ENCODE results near the gene ITSN2.
"Not testable (repeated sequence)": the region's sequence is repeated elsewhere in the genome, so short reads cannot be mapped to it uniquely, and the experiment has no call there.

ITSN2 gene

DNA sequence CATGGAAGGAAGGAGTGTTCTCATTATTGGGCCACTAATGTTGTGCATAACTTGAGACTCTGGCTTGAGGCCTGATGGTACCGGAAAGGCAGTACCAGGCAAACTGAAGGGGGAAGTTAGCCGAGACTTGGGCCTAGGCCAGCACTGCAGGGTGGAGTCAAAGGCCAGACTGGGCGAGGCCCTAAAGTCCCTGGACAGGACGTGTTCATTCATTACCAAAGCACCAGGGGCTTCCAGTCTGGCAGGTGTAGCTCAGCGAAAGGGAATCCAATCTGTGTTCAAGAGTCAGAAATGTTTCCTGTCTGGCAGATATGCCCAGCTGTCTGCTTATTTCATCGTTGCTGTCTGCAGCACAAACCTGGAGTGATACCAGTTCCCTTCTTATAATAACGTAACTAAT, 4.7 kb upstream of the ITSN2 start:
- in situ Hi-C loops (cut with MboI; ENCODE audit: low sequenced_read_pairs) = no loop called here

DNA sequence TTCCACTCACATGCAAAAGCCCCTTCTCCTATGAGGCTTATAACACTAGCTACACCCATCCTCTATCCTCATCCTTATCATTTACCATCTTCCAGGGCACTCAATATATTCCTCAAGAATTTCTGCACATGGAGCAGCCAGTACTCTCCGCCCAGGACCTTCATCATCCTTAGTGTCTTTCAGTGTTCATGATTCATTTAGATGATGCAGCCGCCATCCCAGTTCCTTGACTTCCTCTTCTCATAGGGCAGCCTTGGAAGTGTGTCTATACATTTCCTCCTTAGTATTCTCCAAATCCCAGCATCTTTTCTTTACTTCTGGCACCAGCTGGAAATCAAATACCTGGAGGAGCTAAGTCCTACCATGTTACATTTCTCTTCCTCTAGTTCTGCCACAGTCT, 3.0 kb upstream of the ITSN2 start:
- in situ Hi-C loops (cut with MboI; ENCODE audit: low sequenced_read_pairs) = no loop called here

DNA sequence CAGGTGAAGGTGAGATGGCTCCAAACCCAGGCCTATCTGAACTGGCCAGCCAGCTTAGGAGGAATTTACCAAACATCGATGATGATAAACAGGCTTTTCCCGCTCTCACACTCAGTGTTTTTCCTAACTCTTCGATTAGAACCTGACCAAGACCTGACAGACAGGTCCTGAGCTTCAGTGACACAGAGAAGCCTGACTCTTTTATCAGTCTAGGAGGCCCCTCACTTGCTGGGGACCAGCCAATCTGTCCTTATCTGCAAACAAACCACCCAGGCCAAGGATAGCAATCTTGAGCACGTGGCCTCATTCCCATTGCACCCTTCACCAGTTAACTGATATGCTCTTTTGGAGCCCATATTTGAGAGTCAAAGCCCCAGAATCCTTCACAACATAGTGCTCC, 1.9 kb upstream of the ITSN2 start:
- in situ Hi-C loops (cut with MboI; ENCODE audit: low sequenced_read_pairs) = no loop called here

DNA sequence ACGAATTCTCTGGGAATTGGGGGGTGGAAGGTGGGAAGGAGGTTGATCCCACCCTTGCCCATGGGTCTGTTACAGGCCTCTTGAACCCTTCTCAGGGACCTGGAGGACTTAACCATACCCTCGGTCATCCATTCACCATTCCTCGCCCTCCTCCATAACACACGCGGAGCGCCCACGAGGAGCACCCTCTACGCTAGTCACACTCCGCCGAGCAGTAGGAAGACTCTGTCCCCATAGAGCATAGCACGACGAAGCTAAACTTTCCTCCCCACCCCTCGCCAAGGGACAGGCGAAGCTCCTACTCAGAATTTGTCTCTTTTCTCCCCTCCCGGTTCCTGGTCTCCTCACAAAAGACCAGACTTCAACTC, 611 bp upstream of the ITSN2 start:
- in situ Hi-C loops (cut with MboI; ENCODE audit: low sequenced_read_pairs) = no loop called here

DNA sequence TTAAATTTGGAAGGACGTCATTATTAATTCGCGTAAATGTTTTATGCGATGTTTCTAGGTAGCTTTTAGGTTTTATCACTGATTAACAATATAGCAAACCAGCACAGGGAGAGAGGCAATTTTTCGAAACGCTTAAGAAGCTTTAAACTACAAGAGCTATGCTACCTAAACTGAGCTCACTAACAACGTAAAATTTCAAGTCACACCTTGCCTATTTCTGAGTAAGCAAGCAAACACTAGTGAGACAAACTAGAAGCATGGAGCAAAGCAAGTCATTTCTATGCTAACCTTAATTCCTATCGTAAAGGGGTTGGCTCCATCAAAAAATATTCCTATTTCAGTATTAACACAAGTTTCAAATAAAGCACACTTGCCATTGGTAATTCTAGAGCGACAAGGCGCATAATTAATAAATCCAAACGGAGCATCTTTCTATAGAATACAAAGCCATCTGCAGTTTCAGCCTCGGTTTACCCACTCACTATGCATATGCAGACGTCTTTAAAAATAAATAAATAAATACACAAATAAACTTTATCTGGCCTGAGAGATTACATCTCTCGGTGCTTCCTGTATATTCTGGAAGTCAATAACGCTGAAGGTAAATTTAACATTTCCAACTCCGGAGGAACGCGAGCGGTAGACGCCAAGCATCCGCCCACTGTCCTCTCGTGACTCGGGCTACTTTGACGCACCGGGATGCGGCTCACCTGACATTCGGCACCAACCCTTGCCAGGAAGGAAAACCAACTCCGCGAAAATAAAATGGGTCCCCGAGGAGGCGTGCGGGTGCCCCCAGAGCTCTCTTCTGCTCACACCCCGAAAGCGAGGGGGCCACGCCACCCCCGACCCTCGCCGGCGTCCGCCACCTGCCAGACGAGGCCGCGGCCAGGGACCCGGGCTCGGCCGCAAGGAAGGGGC, 947 bp downstream of the ITSN2 start:
- in situ Hi-C loops (cut with MboI; ENCODE audit: low sequenced_read_pairs) = no loop called here

DNA sequence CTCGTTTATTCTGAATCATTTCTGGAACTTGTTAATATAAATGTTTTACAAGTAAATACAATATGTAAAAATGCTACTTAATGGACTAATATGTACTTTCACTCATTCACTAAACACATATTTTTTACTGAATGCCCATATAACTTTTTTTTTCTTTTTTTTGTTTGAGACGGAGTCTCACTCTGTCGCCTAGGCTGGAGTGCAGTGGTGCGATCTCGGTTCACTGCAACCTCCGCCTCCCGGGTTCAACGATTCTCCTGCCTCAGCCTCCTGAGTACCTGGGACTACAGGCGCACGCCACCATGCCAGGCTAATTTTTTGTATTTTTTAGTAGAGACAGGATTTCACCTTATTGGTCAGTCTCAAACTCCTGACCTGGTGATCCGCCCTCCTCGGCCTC, 2.6 kb downstream of the ITSN2 start:
- in situ Hi-C loops (cut with MboI; ENCODE audit: low sequenced_read_pairs) = not testable (repeated sequence)

DNA sequence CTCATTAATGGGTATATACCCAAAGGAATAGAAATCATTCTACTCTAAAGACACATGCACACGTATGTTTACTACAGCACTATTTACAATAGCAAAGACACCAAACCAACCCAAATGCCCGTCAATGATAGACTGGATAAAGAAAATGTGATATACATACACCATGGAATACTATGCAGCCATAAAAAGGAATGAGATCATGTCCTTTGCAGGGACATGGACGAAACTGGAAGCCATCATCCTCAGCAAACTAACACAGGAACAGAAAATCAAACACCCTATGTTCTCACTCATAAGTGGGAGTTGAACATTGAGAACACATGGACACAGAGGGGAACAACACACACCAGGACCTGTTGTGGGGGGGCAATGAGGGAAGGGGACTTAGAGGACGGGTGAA, 3.2 kb downstream of the ITSN2 start:
- in situ Hi-C loops (cut with MboI; ENCODE audit: low sequenced_read_pairs) = not testable (repeated sequence)

DNA sequence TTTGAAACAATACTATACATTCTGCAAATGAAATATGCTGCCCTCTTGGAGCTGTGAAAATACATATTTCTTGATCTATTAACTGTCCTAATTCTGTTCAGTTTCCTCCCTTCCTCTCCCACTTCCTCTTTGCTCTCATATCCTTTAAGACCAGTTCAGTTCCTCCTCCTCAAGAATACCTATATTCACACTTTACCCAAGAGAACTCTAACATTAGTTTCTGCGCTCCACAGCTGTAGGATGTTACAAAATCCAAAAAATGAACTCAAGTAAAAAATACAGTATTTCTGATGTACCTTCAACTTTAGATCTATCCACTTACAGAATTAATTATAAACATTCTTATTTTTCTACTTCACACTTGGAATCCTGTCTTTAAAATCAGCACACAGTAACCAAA, 5.4 kb downstream of the ITSN2 start:
- in situ Hi-C loops (cut with MboI; ENCODE audit: low sequenced_read_pairs) = no loop called here

DNA sequence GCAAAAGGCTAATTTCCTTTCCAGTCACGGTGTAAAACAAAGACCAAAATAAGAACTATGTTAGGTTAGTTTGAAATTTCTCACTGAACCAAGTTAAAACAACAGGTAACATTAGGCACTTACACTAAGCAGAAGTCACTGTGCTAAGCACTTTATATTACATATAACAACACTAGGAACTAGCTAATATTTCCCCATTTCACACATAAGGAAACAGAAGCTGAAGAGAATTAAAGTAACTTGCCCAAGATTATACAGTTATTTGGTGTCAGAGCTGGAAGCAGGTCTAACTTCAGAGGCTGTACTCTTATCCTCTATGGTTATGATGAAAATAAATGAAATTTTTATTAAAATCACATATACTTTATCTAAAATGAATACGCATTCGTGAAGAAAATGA, 5.9 kb downstream of the ITSN2 start:
- in situ Hi-C loops (cut with MboI; ENCODE audit: low sequenced_read_pairs) = no loop called here

DNA sequence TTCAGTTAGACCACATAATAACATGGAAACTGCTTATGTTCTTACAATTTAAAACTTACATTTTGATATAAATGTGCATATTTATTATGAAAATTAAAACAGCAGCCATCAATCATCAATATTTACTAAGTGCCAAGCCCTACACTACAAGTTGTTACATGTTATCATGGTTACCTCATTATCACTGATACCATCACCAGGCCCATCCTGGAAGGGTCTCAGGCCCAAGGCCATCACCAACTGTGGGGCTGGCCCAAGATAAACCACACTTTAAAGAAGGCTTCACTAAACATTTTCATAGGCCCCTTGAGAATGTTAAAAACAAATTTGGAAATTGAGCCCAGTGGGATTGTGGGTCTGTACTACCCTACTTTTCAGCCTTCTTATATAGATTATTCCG, 6.4 kb downstream of the ITSN2 start:
- in situ Hi-C loops (cut with MboI; ENCODE audit: low sequenced_read_pairs) = no loop called here

DNA sequence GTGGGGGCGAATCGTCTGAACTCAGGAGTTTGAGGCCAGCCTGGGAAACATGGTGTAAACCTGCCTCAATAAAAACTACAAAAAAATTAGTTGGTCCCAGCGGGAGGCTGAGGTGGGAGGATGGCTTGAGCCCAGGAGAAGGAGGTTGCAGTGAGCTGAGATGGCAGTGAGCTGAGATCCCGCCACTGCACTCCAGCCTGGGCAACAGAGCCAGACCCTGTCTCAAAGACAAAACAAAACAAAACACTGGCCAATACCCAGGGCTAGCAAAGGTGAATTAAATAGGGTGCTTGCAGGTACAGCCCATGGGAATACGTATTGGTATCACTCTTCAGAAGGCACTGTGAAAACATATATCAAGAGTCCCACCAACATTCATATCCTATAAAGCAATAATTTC, 7.0 kb downstream of the ITSN2 start:
- in situ Hi-C loops (cut with MboI; ENCODE audit: low sequenced_read_pairs) = no loop called here

DNA sequence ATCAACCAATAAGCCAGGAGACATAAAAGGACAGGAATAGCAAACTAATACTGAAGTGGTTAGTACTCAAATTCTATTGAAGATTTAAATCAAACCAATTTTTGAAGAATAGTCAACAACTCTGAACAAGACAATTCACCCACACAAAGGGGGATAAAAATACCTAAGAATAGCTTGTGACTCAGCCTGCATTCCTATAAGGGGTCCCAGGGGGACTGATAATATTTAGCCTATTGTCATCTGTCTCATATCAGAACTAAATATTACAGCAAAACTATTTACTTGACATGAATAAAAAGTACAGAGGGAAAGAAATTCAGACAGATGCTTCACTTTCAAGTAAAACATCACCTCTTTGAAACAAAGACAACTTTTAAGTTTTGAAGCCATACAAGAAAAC, 7.7 kb downstream of the ITSN2 start:
- in situ Hi-C loops (cut with MboI; ENCODE audit: low sequenced_read_pairs) = no loop called here

DNA sequence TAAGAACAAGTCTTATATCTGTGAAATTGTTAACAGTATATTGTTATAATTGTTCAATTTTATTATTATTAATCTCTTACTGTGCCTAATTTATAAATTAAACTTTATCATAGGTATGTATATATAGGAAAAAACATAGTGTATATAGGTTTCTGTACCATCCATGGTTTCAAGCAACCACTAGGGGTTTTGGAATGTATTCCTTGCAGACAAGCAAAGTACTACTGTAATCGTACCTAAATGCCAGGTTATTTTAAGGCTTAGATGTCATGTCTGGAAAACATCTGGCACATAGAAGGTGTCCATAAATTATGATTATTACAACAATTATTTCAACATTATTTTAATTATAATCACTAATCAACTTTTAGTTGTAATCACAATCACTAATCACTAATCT, 8.4 kb downstream of the ITSN2 start:
- in situ Hi-C loops (cut with MboI; ENCODE audit: low sequenced_read_pairs) = no loop called here

DNA sequence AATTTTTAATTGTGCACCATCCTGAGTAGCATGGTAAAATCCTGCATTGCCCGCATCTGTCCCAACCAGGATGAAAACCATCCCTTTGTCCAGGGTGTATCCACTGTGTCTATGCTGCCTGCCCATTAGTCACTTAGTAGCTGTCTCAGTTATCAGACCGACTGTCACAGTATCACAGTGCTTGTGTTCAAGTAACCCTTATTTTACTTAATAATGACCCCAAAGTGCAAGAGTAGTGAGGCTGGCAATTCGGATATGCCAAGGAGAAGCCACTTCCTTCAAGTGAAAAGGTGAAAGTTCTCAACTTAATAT, 8.8 kb downstream of the ITSN2 start:
- in situ Hi-C loops (cut with MboI; ENCODE audit: low sequenced_read_pairs) = no loop called here

DNA sequence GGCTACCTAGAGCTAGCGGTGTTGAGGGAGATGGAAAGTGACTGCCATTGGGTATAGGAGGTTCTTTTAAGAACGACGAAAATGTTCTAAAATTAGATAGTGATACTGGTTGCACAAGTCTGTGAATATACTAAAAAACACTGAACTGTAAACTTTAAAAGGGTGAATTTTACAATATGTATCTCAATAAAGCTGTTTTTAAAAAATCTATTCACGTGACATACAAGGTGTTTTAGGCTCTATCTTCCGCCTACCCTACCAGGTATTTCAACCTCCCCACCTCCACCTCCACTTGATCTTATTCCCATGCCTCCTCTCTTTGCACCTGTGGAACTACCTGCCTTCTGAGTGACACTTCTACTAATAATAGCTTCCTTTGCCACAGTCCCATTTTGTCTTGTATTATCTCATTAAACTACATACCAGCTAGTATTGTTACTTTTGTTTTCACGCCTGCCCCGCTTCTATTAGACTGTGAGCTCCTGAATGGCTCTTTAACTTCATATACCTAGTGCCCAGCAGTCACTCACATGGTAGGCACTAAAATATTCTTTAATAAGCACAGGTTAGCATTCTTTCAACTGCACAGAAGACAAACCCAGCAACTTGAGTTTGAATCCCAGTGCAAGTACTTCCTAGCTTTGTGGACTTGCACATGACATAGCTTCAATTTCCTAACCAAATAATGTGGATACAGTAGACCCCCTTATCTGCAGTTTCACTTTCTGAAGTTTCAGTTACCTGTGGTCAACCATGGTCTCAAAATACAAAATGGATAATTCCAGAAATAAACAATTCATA, 9.3 kb downstream of the ITSN2 start:
- in situ Hi-C loops (cut with MboI; ENCODE audit: low sequenced_read_pairs) = no loop called here

DNA sequence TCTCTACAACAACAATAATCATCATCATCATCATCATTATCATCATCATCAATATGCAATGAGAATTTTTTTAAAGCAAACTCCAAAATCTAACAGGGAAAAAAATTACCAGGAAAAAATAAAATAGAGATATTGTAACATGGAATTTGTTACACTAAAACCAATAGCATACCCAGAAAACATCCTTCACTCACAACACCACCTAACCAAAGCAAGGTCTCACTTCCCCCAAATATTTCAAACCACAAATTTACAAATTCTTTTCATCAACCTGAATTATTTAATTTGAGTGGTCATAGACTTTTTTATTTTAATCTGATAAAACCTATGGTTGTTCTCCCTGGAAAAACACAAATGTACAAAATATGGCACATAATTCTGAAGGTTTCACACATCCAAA, 11.2 kb downstream of the ITSN2 start:
- in situ Hi-C loops (cut with MboI; ENCODE audit: low sequenced_read_pairs) = no loop called here

DNA sequence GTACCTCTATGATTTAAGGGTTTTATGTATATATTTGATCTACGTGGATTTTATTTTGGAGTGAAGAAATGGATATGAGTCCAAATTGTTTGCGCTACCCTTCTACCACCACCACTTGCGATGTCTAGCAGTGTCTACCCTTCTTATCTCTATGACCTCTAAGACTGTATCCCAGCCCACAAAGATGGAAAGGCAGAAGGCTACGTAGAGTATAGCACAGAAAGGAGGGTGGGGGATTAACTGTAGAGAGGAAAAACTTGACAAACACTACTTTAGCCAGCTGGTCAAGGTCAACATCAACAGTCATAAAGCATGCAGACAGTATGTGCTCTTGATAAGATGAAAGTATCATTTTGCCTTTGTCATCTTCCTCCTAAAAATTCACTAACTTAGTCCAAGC, 14.4 kb downstream of the ITSN2 start:
- in situ Hi-C loops (cut with MboI; ENCODE audit: low sequenced_read_pairs) = no loop called here

DNA sequence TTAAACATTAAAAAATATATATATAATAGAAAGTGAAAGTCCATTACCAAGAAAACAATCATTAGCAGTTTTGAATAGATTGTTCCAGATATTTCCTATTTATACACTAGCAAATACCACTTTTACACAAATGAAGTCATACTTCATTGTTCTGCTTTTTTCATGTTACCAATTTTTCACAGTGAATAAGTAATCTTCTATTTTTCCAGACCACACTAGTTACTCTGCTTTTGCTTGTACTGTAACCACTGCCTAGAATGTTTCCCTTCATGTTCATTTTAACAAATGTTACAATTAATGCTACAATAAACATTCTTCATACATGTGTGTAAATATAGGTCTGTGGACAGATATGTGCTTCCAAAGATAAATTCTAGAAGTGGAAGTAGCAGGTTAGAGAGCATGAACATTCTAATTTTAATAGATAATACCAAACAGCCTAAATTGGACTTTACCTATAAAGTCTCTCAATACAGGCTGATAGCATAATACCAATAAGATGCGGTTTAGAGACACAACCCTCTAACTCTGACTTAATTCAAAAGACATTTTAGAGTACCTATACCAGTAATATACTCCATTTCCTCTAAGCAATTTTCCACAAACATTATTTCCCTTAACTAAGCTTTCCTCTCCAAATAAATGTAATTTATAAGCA, 17.0 kb downstream of the ITSN2 start:
- in situ Hi-C loops (cut with MboI; ENCODE audit: low sequenced_read_pairs) = no loop called here

DNA sequence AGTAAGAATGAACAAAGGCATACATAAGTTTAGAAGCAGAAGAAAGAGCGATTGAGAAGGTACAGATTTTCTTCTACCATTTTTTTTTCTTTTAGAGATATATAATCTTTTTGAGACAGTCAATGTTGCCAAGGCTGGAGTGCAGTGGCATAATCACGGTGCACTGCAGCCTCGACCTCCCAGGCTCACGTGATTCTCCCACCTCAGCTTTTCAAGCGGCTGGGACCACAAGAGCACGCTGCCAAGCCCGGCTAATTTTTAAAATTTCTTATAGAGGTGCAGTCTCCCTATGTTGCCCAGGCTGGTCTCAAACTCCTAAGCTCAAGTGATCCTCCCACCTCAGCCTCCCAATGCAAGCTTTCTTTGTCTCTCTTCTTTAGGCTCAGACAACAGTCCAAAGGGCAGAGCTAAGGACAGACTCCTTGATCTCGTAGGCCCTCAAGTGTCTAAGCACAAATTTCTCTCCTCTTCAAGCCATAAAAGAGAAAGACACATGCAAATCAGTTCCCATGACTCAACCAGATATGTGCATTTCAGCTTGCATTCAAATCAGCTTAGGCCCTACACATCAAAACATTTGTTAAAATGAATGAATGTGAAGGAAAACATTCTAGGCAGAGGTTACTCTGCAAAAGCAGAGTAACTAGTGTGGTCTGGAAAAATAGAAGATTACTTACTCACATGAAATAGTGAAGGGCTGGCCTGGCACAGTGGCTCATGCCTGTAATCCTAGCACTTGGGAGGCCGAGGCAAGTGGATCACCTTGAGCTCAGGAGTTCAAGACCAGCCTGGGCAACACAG, 18.0 kb downstream of the ITSN2 start:
- in situ Hi-C loops (cut with MboI; ENCODE audit: low sequenced_read_pairs) = no loop called here

DNA sequence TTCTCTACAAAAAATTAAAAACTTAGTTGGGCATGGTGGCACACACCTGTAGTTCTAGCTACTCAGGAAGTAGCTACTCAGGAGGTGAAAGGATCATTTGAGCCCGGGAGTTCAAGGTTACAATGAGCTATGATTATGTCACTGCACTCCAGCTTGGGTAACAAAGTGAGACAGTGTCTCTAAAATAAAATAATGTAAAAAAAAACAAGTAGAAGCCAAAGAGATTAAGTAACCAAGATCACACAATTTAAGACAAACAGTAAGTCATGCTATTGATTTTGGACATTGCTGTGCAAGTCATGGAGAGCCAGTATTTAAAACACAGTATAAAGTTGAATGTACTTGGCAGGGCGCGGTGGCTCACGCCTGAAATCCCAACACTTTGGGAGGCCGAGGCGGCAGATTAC, 20.5 kb downstream of the ITSN2 start:
- in situ Hi-C loops (cut with MboI; ENCODE audit: low sequenced_read_pairs) = no loop called here

DNA sequence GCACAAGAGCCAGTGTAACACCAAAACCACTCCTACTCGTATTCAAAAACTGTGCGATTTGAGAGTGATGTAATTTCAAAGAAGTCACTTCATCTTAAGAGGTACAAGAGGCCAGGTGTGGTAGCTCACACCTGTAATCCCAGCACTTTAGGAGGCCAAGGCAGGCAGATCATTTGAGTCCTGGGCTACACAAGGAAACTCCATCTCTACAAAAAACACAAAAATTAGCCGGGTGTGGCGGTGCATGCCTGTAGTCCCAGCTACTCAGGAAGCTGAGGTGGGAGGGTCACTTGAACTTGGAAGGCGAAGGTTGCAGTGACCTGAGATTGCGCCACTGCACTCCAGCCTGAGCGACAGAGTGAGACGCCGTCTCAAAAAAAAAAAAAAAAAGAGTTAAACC, 21.2 kb downstream of the ITSN2 start:
- in situ Hi-C loops (cut with MboI; ENCODE audit: low sequenced_read_pairs) = not testable (repeated sequence)

All from hTERT RPE-1 (cell line).